K562 (cell line): ENCODE measurements around the gene EGLN1. TPM values are rescaled to one million over a fixed set of nuclear protein-coding genes. Genes with fewer than 3 reads are reported as not detected.

ENCODE experiments used
- ATAC-seq: fragments of 200-7000 bp; cut with Tn5 transposase; 3 replicates; pipeline ENCODE4 v1.9.1; 2020; ENCODE audit warnings: moderate library complexity
- BruUV-seq: library from RNA; stranded (reverse); fragments of 400-500 nt; replicated peaks from 2 replicates; lab custom pipeline; 2021; lab: Mats Ljungman, UMichigan
- CTCF ChIA-PET: fragments of 300-600 bp; formaldehyde crosslinking; extraction: SDS; loops from one replicate; lab custom pipeline; 2021; ENCODE audit warnings: low intra/inter-chr PET ratio; lab: Yijun Ruan, JAX
- POLR2A ChIA-PET: fragments of 300-600, 350-650 bp; sonication (Branson Sonifier 250); formaldehyde crosslinking; extraction: SDS; loops from one replicate; lab custom pipeline; 2021; ENCODE audit warnings: antibody characterized with exemption, inconsistent platforms; lab: Yijun Ruan, JAX
- DNase-seq, 4 experiments: peaks; one replicate each; pipeline versions ENCODE4 v3.0.0 to v3.0.0-alpha.2; 2011 to 2018; ENCODE audit warnings: low spot score in 3 of 4, mixed read lengths in 3 of 4; ENCODE audit errors: extremely low read depth in 1 of 4
- FAIRE-seq: peaks from 2 replicates; lab custom pipeline; 2011; peaks lifted over from hg19 to GRCh38; lab: Jason Lieb, UNC
- H2AFZ ChIP-seq: 2 replicates; pipeline ENCODE4 v1.6.0; 2011; ENCODE audit warnings: low read depth, low read length, control low read depth, inconsistent platforms
- H3K27ac ChIP-seq: fragments of 200-600 bp; 3 replicates; pipeline ENCODE4 v1.8.0; 2011; ENCODE audit warnings: low read depth, mild to moderate bottlenecking, control low read depth, inconsistent platforms, low read length, moderate library complexity, mixed read lengths; ENCODE audit errors: extremely low read depth
- H3K27me3 ChIP-seq, 2 experiments: fragments of 300-600 bp in 1 of 2; 2 replicates in 1 of 2; 3 replicates in 1 of 2; pipeline versions ENCODE4 v1.6.0 to v1.8.0; 2011; ENCODE audit warnings: inconsistent platforms in 2 of 2, low read length in 2 of 2, mild to moderate bottlenecking in 1 of 2, mixed read lengths in 1 of 2, moderate library complexity in 1 of 2; ENCODE audit not compliant: control insufficient read depth in 2 of 2, insufficient read depth in 2 of 2
- H3K36me3 ChIP-seq: fragments of 300-600 bp; 3 replicates; pipeline ENCODE4 v1.8.0; 2011; ENCODE audit warnings: mild to moderate bottlenecking, low read length, inconsistent platforms; ENCODE audit not compliant: control insufficient read depth, insufficient read depth
- H3K4me1 ChIP-seq, 2 experiments: fragments of 200-600 bp in 1 of 2; replicated peaks in 1 of 2; 2 replicates in 1 of 2; 3 replicates in 1 of 2; pipeline versions ENCODE4 v1.5.1 to v1.8.0; 2011; ENCODE audit warnings: inconsistent platforms in 2 of 2, low read length in 2 of 2, mild to moderate bottlenecking in 1 of 2, mixed read lengths in 1 of 2, moderate library complexity in 1 of 2; ENCODE audit not compliant: control insufficient read depth in 2 of 2, insufficient read depth in 2 of 2
- H3K4me2 ChIP-seq: 2 replicates; pipeline ENCODE4 v1.6.1; 2011; ENCODE audit warnings: low read length, control low read depth, inconsistent platforms, mixed read lengths; ENCODE audit not compliant: insufficient read depth
- H3K4me3 ChIP-seq: fragments of 200-600 bp; sonication (generic), shearing (Covaris generic); 2 replicates; pipeline ENCODE4 v1.5.1; 2016; ENCODE audit warnings: control low read depth, inconsistent platforms
- H3K79me2 ChIP-seq: fragments of 200-600 bp; 3 replicates; pipeline ENCODE4 v1.8.0; 2011; ENCODE audit warnings: low read length, inconsistent platforms; ENCODE audit not compliant: control insufficient read depth, insufficient read depth
- H3K9ac ChIP-seq, 2 experiments: 2 replicates each; pipeline versions ENCODE4 v1.6.0 to v1.6.1; 2011; ENCODE audit warnings: low read depth in 2 of 2, low read length in 2 of 2, control low read depth in 1 of 2, inconsistent platforms in 1 of 2, mild to moderate bottlenecking in 1 of 2, mixed read lengths in 1 of 2; ENCODE audit not compliant: insufficient read depth in 1 of 2
- H3K9me1 ChIP-seq: one replicate; pipeline ENCODE4 v1.6.0; 2011; ENCODE audit warnings: inconsistent platforms, mild to moderate bottlenecking, low read length, moderate library complexity; ENCODE audit not compliant: control insufficient read depth, insufficient read depth
- H3K9me3 ChIP-seq: replicated peaks from 2 replicates; pipeline ENCODE4 v1.5.1; 2011; ENCODE audit warnings: low read depth, low read length, inconsistent platforms; ENCODE audit not compliant: control insufficient read depth, insufficient read depth
- H4K20me1 ChIP-seq: replicated peaks from 2 replicates; pipeline ENCODE4 v1.6.1; 2011; ENCODE audit warnings: low read length, inconsistent platforms, mixed read lengths; ENCODE audit not compliant: control insufficient read depth, insufficient read depth
- C11orf30 ChIP-seq: fragments of 450-650 bp; IDR thresholded peaks from 2 replicates; pipeline ENCODE4 v1.6.1; 2016; ENCODE audit warnings: low read depth, mild to moderate bottlenecking
- HDAC8 ChIP-seq: fragments of 450-650 bp; IDR thresholded peaks from 2 replicates; pipeline ENCODE4 v1.6.1; 2016; ENCODE audit warnings: mild to moderate bottlenecking, missing genetic modification characterization, moderate library complexity, missing compliant biosample characterization
- KAT2B ChIP-seq: IDR thresholded peaks from one replicate; pipeline ENCODE4 v1.6.1; 2012; ENCODE audit warnings: low read depth, mild to moderate bottlenecking, control low read depth, inconsistent platforms, low read length, moderate library complexity
- PHF8 ChIP-seq: fragments of 200-600 bp; sonication (generic); IDR thresholded peaks from 2 replicates; pipeline ENCODE4 v1.6.1; 2012; ENCODE audit warnings: mixed run types, mild to moderate bottlenecking, inconsistent platforms, low read length, moderate library complexity, borderline replicate concordance
- ZNF740 ChIP-seq, 3 experiments: fragments of 200-800 bp in 1 of 3; sonication (Bioruptor generic) in 1 of 3; sonication (generic) in 1 of 3; formaldehyde crosslinking in 1 of 3; IDR thresholded peaks; 2 replicates each; pipeline versions ENCODE4 v1.6.1 to v1.8.0; 2016 to 2022; ENCODE audit warnings: mild to moderate bottlenecking in 2 of 3, missing compliant biosample characterization in 2 of 3, missing genetic modification characterization in 2 of 3, missing genetic modification reagents in 1 of 3
- ZNF780A ChIP-seq: fragments of 250-450 bp; sonication (Bioruptor Pico); IDR thresholded peaks from 2 replicates; pipeline ENCODE4 v1.5.0; 2021; ENCODE audit warnings: mild to moderate bottlenecking
- WGBS: fragments of 100-300 bp; shearing (Covaris generic); methylation state at CpG from one replicate; pipeline ENCODE4 v1.1.6; 2016; ENCODE audit warnings: low coverage, mixed read lengths; ENCODE audit not compliant: insufficient coverage; ENCODE audit errors: missing lambda C conversion rate; 5-methylcytosine and 5-hydroxymethylcytosine counted together
- in situ Hi-C: fragments of 300-500 bp; cut with MboI; formaldehyde crosslinking; loops from 4 replicates; pipeline ENCODE4 v1.15.0; 2018; ENCODE audit warnings: inconsistent platforms, mixed read lengths
- intact Hi-C: fragments of 100-400 bp; cut with micrococcal nuclease; formaldehyde crosslinking; loops from 2 replicates; pipeline ENCODE4 v1.14.2; 2022
- polyA plus RNA-seq, 8 experiments: library from polyadenylated mRNA; depleted of rRNA in 4 of 8; stranded (reverse) in 5 of 8; unstranded in 3 of 8; fragments of >200 nt; fragmentation: Nextera tagmentation in 2 of 8; fragmentation: Illumina TruSeq in 1 of 8; extraction: Ambion mirVana in 2 of 8; extraction: Trizol in 1 of 8; gene quantifications; 2 replicates each; pipeline versions ENCODE4 v1.2.1 to v1.2.3, GENCODE V29; 2011 to 2014; ENCODE audit warnings: inconsistent platforms in 1 of 8, missing spikeins in 1 of 8
- total RNA-seq, 7 experiments: library from RNA; depleted of rRNA in 6 of 7; stranded (reverse); fragments of >200 nt in 6 of 7; fragmentation: Illumina TruSeq in 2 of 7; extraction: Trizol in 2 of 7; gene quantifications; 2 replicates each; pipeline versions ENCODE4 v1.2.1 to v1.2.3, GENCODE V29; 2011 to 2021; ENCODE audit warnings: low replicate concordance in 1 of 7

The EGLN1 gene
- total and polyA plus RNA-seq, 9 of the 15 experiments (the other 6 are each of a cell fraction or from before 2014, with no cell fraction given), result 5.2 to 54.3 (median 24.6) TPM

- H3K4me3 ChIP-seq, result peak overlapping the region; percentile 62
- no peaks in the 10 kb centered on the region for H3K9me3 ChIP-seq
- DNase-seq, result no peak
- no peaks in the 10 kb centered on the region for H3K27me3 ChIP-seq
- peaks cover 85% of the 10 kb centered on the region for H3K79me2 ChIP-seq
- FAIRE-seq, result no peak
- intact Hi-C loops (loop anchor here (1.0 kb wide), 1 partner anchor 10 kb away; no protein-coding TSS in a partner anchor), in situ Hi-C loops (no loop called here)
- H3K4me1 ChIP-seq, result peaks cover 35 to 38% of the 10 kb centered on the region in 2 experiments
- ChIA-PET CTCF (interaction anchor here (0.6 kb wide), 1 partner anchor 61 kb away, joined by 5 read pairs; no protein-coding TSS in a partner anchor), POLR2A (interaction anchor here (0.6 to 3.3 kb wide), 4 partner anchors 14 to 112 kb away, joined by 3 to 13 read pairs (median 4); no protein-coding TSS in a partner anchor)
- H4K20me1 ChIP-seq, result peaks cover 32% of the 10 kb centered on the region
- peaks cover 41% of the 10 kb centered on the region for H3K36me3 ChIP-seq
- peak overlapping the region; percentile 93 for H3K4me2 ChIP-seq
- H2AFZ ChIP-seq, result no peak overlapping the region
- peak overlapping the region; percentile 11 to 49; a peak in 3 of 4 replicates for H3K9ac ChIP-seq
- no peaks in the 10 kb centered on the region for H3K9me1 ChIP-seq
- peak overlapping the region; percentile 11; the same call in 1 of the 3 replicates for H3K27ac ChIP-seq
- no peak for TF ChIP-seq HDAC8 (tag)
- TF ChIP-seq ZNF780A (CRISPR knock-in tag), result no peak
- no peak for TF ChIP-seq C11orf30
- TF ChIP-seq KAT2B, result no peak
- TF ChIP-seq ZNF740 (CRISPR knock-in tag; IDR thresholded peaks at IDR 0.05), result no peak
- TF ChIP-seq ZNF740 (tag; IDR thresholded peaks at IDR 0.05), result peak in 1 of 2 experiments; percentile 24; a peak in 1 of 4 replicates
- no peak for TF ChIP-seq PHF8
- no peak for ATAC-seq
- no TSS peak for BruUV-seq
- 44% methylated on average over 4 of the region's 4 CpGs for WGBS
Observed at GRCh38 chr1:231418101-231418740, 3.9 kb downstream of the EGLN1 start.
